GM12878 (cell line): Measurements from ENCODE around the gene BTBD19. TPM values are rescaled to one million over a fixed set of nuclear protein-coding genes. Genes with fewer than 3 reads are reported as not detected.

ENCODE experiments used
- ATAC-seq: fragments of 200-7000 bp; cut with Tn5 transposase; 3 replicates; pipeline ENCODE4 v1.9.1; 2020; ENCODE audit warnings: mild to moderate bottlenecking, moderate library complexity
- BruUV-seq: library from RNA; stranded (reverse); fragments of 400-500 nt; replicated peaks from 2 replicates; lab custom pipeline; 2021; lab: Mats Ljungman, UMichigan
- CTCF ChIA-PET: fragments of 300-600 bp; sonication (Branson Sonifier 250); formaldehyde crosslinking; extraction: SDS; loops from one replicate; lab custom pipeline; 2021; ENCODE audit warnings: inconsistent platforms; lab: Yijun Ruan, JAX
- POLR2A ChIA-PET: fragments of 350-600 bp; formaldehyde crosslinking; extraction: SDS; loops from one replicate; lab custom pipeline; 2021; ENCODE audit warnings: inconsistent platforms; lab: Charles Lee
- RAD21 ChIA-PET: fragments of 300-600 bp; sonication (Branson Sonifier 250); formaldehyde crosslinking; loops from one replicate; lab custom pipeline; 2023; ENCODE audit warnings: antibody characterized with exemption; ENCODE audit not compliant: unreplicated experiment; lab: Charles Lee
- SMC1A ChIA-PET: fragments of 300-600 bp; sonication (Branson Sonifier 250); formaldehyde crosslinking; loops from one replicate; lab custom pipeline; 2023; ENCODE audit not compliant: unreplicated experiment, uncharacterized antibody; lab: Charles Lee
- DNase-seq: peaks from one replicate; pipeline ENCODE4 v3.0.0-alpha.2; 2011; ENCODE audit warnings: low read depth, low spot score
- FAIRE-seq: peaks from 3 replicates; lab custom pipeline; 2011; peaks lifted over from hg19 to GRCh38; lab: Jason Lieb, UNC
- H2AFZ ChIP-seq: 2 replicates; pipeline ENCODE4 v1.6.0; 2011; ENCODE audit warnings: low read depth, low read length, control low read depth; ENCODE audit not compliant: control insufficient read depth
- H3K27ac ChIP-seq: 2 replicates; pipeline ENCODE4 v1.5.1; 2011; ENCODE audit warnings: control low read depth; ENCODE audit not compliant: control insufficient read depth, insufficient read depth
- H3K27me3 ChIP-seq, 2 experiments: replicated peaks in 1 of 2; 2 replicates each; pipeline versions ENCODE4 v1.6.0 to v1.6.1; 2011; ENCODE audit warnings: low read length in 1 of 2; ENCODE audit not compliant: control insufficient read depth in 2 of 2, insufficient read depth in 2 of 2
- H3K36me3 ChIP-seq, 2 experiments: 2 replicates each; pipeline ENCODE4 v1.5.1; 2011; ENCODE audit warnings: low read length in 1 of 2; ENCODE audit not compliant: control insufficient read depth in 2 of 2, insufficient read depth in 2 of 2
- H3K4me1 ChIP-seq: 2 replicates; pipeline ENCODE4 v1.6.1; 2011; ENCODE audit warnings: mild to moderate bottlenecking, low read length, moderate library complexity, mixed read lengths; ENCODE audit not compliant: control insufficient read depth, insufficient read depth
- H3K4me2 ChIP-seq: 2 replicates; pipeline ENCODE4 v1.6.0; 2011; ENCODE audit warnings: control low read depth; ENCODE audit not compliant: control insufficient read depth, insufficient read depth
- H3K4me3 ChIP-seq: fragments of 200-600 bp; sonication (generic); 2 replicates; pipeline ENCODE4 v1.5.1; 2016
- H3K79me2 ChIP-seq: 2 replicates; pipeline ENCODE4 v1.6.0; 2011; ENCODE audit warnings: low read length; ENCODE audit not compliant: control insufficient read depth, insufficient read depth
- H3K9ac ChIP-seq: 2 replicates; pipeline ENCODE4 v1.8.0; 2011; ENCODE audit warnings: low read length, control low read depth, mixed read lengths; ENCODE audit not compliant: control insufficient read depth, insufficient read depth
- H3K9me3 ChIP-seq: replicated peaks from 3 replicates; pipeline ENCODE4 v1.5.1; 2011; ENCODE audit warnings: mild to moderate bottlenecking, low read length; ENCODE audit not compliant: control insufficient read depth, insufficient read depth
- H4K20me1 ChIP-seq: 2 replicates; pipeline ENCODE4 v1.6.0; 2011; ENCODE audit not compliant: control insufficient read depth, insufficient read depth
- HDGF ChIP-seq: fragments of 450-650 bp; IDR thresholded peaks from 2 replicates; pipeline ENCODE4 v1.6.1; 2016; ENCODE audit warnings: antibody characterized with exemption
- MTA2 ChIP-seq: fragments of 450-650 bp; IDR thresholded peaks from 2 replicates; pipeline ENCODE4 v1.6.1; 2016; ENCODE audit warnings: low read depth, mild to moderate bottlenecking, moderate library complexity
- MYC ChIP-seq: IDR thresholded peaks from 2 replicates; pipeline ENCODE4 v1.6.1; 2011; ENCODE audit warnings: mild to moderate bottlenecking, low read length, moderate library complexity, inconsistent platforms; ENCODE audit not compliant: insufficient read depth, insufficient replicate concordance, insufficient read length, severe bottlenecking
- NR2C2 ChIP-seq: IDR thresholded peaks from 2 replicates; pipeline ENCODE4 v1.6.1; 2011; ENCODE audit warnings: borderline replicate concordance, low read depth; ENCODE audit not compliant: control insufficient read depth, insufficient read length
- RBBP5 ChIP-seq: fragments of 200-600 bp; sonication (generic); conservative IDR thresholded peaks from 2 replicates; pipeline ENCODE4 v1.6.1; 2016
- SMC3 ChIP-seq: IDR thresholded peaks from 2 replicates; pipeline ENCODE4 v1.6.1; 2011; ENCODE audit warnings: low read length, improper control_type of control experiment, borderline replicate concordance
- TAF1 ChIP-seq: IDR thresholded peaks from 2 replicates; pipeline ENCODE4 v1.6.1; 2011; ENCODE audit warnings: mild to moderate bottlenecking, low read depth, low read length, borderline replicate concordance
- YBX1 ChIP-seq: fragments of 450-650 bp; IDR thresholded peaks from 2 replicates; pipeline ENCODE4 v1.6.1; 2016; ENCODE audit warnings: antibody characterized with exemption
- ZNF687 ChIP-seq: fragments of 450-650 bp; IDR thresholded peaks from 2 replicates; pipeline ENCODE4 v1.6.1; 2017; ENCODE audit warnings: mild to moderate bottlenecking, moderate library complexity
- WGBS: methylation state at CpG from one replicate; pipeline ENCODE4 v1.1.6; 2016; ENCODE audit warnings: low lambda C conversion rate; ENCODE audit not compliant: insufficient replicate concordance, insufficient coverage; ENCODE audit errors: missing lambda C conversion rate; 5-methylcytosine and 5-hydroxymethylcytosine counted together
- in situ Hi-C: fragments of 300-500 bp; cut with MboI; formaldehyde crosslinking; loops from 9 replicates; pipeline ENCODE4 v1.14.3; 2018; ENCODE audit warnings: mixed read lengths
- intact Hi-C: fragments of 100-400 bp; cut with micrococcal nuclease; formaldehyde crosslinking; loops from one replicate; pipeline ENCODE4 v1.14.2; 2022; ENCODE audit not compliant: unreplicated experiment
- polyA plus RNA-seq, 11 experiments: library from polyadenylated mRNA; depleted of rRNA in 4 of 11; unstranded in 6 of 11; stranded (reverse) in 5 of 11; fragments of >200 nt; fragmentation: Nextera tagmentation in 4 of 11; fragmentation: Illumina TruSeq in 1 of 11; extraction: Ambion mirVana in 4 of 11; extraction: Trizol in 1 of 11; gene quantifications; 1 replicate in 1 of 11; 2 replicates in 10 of 11; pipeline versions ENCODE4 v1.2.1 to v1.2.3, GENCODE V29; 2011 to 2016; ENCODE audit warnings: inconsistent platforms in 2 of 11, missing spikeins in 2 of 11, low read depth in 1 of 11
- total RNA-seq, 4 experiments: library from RNA; depleted of rRNA in 3 of 4; stranded (reverse); fragments of >200 nt in 3 of 4; fragmentation: Illumina TruSeq in 1 of 4; extraction: Trizol in 1 of 4; gene quantifications; 2 replicates each; pipeline versions ENCODE4 v1.2.1 to v1.2.3, GENCODE V29; 2013 to 2021
- TF ChIP-seq, protein P1 (sequence below): fragments of 450-650 bp; IDR thresholded peaks from 2 replicates; pipeline ENCODE4 v1.6.1; 2014; ENCODE audit warnings: mild to moderate bottlenecking
- TF ChIP-seq, protein P2 (sequence below): fragments of 450-650 bp; formaldehyde crosslinking; IDR thresholded peaks from 2 replicates; pipeline ENCODE4 v1.5.0; 2022; ENCODE audit warnings: mild to moderate bottlenecking, missing genetic modification characterization

Gene BTBD19
- total and polyA plus RNA-seq, 10 of the 15 experiments (the other 5 are each of a cell fraction or from before 2014, with no cell fraction given): 0.13 to 2.7 (median 0.42) TPM

DNA sequence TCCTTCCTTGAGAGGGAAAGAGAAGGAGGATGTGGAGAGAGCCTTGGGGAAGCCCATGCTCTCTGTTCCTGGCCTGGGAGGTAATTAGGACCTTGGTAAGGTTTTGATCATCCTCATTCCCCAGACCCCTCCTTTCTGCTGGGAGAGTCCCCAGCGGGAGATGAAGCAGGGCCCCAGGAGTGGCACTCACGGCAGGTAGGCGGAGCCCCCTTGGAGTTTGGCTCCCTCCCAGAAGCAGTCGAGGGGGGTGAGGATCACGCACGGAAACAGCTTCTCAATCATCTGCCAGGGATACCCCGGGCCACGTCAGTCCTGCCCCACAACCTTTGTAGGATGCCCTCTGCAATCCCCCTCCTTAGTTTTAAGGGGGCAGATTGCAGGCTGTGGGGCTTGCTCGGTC lies 23.2 kb downstream of the BTBD19 start:
- Histone ChIP-seq H3K4me3 (no peak overlapping the region), H3K4me2 (no peak overlapping the region), H3K4me1 (no peaks in the 10 kb centered on the region), H3K79me2 (no peaks in the 10 kb centered on the region), H3K36me3 (no peaks in the 10 kb centered on the region), H3K9me3 (no peaks in the 10 kb centered on the region), H4K20me1 (no peaks in the 10 kb centered on the region), H3K9ac (no peak overlapping the region), H2AFZ (no peak overlapping the region), H3K27ac (no peak overlapping the region), H3K27me3 (no peaks in the 10 kb centered on the region)
- ATAC-seq (no peak), FAIRE-seq (no peak), DNase-seq (no peak)
- ChIA-PET CTCF (interaction anchor here (1.1 to 1.4 kb wide), 2 partner anchors 31 to 180 kb away, joined by 4 to 6 read pairs; partner anchors contain the start of genes HECTD3 and PLK3), RAD21 (no interaction called here), SMC1A (interaction anchor here (0.7 to 3.0 kb wide), 4 partner anchors 10 to 180 kb away, joined by 3 to 9 read pairs (median 5); partner anchors contain the start of gene UROD), POLR2A (interaction anchor here (1.3 to 1.7 kb wide), 2 partner anchors 10 to 56 kb away, joined by 3 to 4 read pairs; partner anchors contain the start of gene RPS8)
- TF ChIP-seq SMC3: no peak
- TF ChIP-seq RBBP5: no peak
- TF ChIP-seq, protein P1, sequence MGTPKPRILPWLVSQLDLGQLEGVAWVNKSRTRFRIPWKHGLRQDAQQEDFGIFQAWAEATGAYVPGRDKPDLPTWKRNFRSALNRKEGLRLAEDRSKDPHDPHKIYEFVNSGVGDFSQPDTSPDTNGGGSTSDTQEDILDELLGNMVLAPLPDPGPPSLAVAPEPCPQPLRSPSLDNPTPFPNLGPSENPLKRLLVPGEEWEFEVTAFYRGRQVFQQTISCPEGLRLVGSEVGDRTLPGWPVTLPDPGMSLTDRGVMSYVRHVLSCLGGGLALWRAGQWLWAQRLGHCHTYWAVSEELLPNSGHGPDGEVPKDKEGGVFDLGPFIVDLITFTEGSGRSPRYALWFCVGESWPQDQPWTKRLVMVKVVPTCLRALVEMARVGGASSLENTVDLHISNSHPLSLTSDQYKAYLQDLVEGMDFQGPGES: no peak
- TF ChIP-seq MTA2: no peak
- TF ChIP-seq YBX1: no peak
- no peak for TF ChIP-seq MYC
- TF ChIP-seq HDGF: no peak
- no peak for TF ChIP-seq NR2C2
- TF ChIP-seq ZNF687: no peak
- TF ChIP-seq, protein P2, sequence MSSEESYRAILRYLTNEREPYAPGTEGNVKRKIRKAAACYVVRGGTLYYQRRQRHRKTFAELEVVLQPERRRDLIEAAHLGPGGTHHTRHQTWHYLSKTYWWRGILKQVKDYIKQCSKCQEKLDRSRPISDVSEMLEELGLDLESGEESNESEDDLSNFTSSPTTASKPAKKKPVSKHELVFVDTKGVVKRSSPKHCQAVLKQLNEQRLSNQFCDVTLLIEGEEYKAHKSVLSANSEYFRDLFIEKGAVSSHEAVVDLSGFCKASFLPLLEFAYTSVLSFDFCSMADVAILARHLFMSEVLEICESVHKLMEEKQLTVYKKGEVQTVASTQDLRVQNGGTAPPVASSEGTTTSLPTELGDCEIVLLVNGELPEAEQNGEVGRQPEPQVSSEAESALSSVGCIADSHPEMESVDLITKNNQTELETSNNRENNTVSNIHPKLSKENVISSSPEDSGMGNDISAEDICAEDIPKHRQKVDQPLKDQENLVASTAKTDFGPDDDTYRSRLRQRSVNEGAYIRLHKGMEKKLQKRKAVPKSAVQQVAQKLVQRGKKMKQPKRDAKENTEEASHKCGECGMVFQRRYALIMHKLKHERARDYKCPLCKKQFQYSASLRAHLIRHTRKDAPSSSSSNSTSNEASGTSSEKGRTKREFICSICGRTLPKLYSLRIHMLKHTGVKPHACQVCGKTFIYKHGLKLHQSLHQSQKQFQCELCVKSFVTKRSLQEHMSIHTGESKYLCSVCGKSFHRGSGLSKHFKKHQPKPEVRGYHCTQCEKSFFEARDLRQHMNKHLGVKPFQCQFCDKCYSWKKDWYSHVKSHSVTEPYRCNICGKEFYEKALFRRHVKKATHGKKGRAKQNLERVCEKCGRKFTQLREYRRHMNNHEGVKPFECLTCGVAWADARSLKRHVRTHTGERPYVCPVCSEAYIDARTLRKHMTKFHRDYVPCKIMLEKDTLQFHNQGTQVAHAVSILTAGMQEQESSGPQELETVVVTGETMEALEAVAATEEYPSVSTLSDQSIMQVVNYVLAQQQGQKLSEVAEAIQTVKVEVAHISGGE: no peak
- no peak for TF ChIP-seq TAF1
- in situ Hi-C loops: loop anchor here (5.0 kb wide), 1 partner anchor 471 kb away; no protein-coding TSS in a partner anchor
- WGBS: 89% methylated on average over 9 of the region's 9 CpGs
- intact Hi-C loops: loop anchor here (10.0 kb wide), 1 partner anchor 153 kb away; the partner anchor contains the start of gene EIF2B3
- BruUV-seq: no TSS peak
